Mammary epithelial cell (primary cell): Measurements from ENCODE around the gene COL17A1.

Experiments used
- CTCF ChIP-seq, 2 donors: IDR thresholded peaks in 1 of 2; conservative IDR thresholded peaks in 1 of 2; 2 replicates each; pipeline ENCODE4 v1.5.1; 2011 to 2012; ENCODE audit warnings: inconsistent platforms in 2 of 2, low read length in 2 of 2, mild to moderate bottlenecking in 2 of 2, control low read depth in 1 of 2, low read depth in 1 of 2; ENCODE audit not compliant: insufficient read depth in 1 of 2; ENCODE audit errors: extremely low read depth in 1 of 2
- EZH2 ChIP-seq: IDR thresholded peaks from 2 replicates; pipeline ENCODE4 v1.6.1; 2012; ENCODE audit warnings: low read length, inconsistent platforms, borderline replicate concordance

DNA sequence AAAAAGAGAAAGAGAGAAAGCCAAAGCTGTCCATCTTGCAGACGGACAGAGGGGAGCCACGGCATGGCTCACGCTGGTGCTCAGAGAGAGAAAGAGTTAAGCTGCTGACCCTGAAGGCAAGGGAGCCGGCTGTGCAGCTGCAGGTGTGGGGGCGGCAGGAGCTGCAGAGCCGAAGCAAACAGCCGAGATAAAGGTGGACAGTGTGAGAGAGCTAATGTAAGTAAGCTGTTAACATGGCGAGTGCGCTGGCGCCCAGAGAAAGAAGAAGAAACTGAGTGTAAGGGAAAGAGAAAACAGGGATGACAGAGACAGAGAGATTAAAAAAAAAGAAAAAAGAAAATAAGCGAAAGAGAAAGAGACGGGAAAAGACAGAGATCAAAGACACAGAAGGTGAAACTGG, 18.2 kb downstream of the COL17A1 start:
- no peak for TF ChIP-seq CTCF (conservative IDR thresholded peaks at IDR 0.05 in 1 of 2, IDR thresholded peaks at IDR 0.05 in 1 of 2; ENCODE audit: extremely low read depth in 1 of 2, insufficient read depth in 1 of 2, low read depth in 1 of 2, low read length in 2 of 2)
- TF ChIP-seq EZH2 = no peak
